ENCODE results near the gene SNCG. TPM values are rescaled to one million over a fixed set of nuclear protein-coding genes. Genes with fewer than 3 reads are reported as not detected.

Gene SNCG
- total and polyA plus RNA-seq, 2 of the 8 experiments (the other 6 are each of a cell fraction or from before 2014, with no cell fraction given), result 4.4 to 12.2 TPM

DNA sequence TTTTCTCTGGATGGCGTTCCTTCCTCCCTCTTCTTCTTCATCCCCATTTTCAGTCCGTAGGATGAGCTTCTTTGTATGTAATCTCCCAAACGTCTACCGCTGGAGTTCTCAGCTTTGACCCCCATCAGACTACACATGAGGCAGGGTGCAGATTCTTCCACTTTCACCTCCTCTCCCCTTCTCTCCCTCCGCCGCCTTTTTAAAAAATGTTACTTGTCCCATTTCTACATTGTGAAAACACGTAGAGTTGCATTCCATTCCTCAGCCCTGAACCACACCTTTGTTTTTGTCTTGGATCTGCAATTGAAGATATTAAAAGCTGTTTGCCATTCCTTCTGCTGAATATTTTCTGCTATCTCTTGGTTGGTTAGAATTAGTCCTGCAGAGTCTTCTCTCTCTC lies 16.1 kb downstream of the SNCG start (continued):
- TF ChIP-seq, protein P1, sequence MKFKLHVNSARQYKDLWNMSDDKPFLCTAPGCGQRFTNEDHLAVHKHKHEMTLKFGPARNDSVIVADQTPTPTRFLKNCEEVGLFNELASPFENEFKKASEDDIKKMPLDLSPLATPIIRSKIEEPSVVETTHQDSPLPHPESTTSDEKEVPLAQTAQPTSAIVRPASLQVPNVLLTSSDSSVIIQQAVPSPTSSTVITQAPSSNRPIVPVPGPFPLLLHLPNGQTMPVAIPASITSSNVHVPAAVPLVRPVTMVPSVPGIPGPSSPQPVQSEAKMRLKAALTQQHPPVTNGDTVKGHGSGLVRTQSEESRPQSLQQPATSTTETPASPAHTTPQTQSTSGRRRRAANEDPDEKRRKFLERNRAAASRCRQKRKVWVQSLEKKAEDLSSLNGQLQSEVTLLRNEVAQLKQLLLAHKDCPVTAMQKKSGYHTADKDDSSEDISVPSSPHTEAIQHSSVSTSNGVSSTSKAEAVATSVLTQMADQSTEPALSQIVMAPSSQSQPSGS (IDR thresholded peaks at IDR 0.05; ENCODE audit: low read length), result no peak
- TF ChIP-seq RFX5 (IDR thresholded peaks at IDR 0.05; ENCODE audit: borderline replicate concordance, low read depth, low read length) (no peak), BRCA1 (IDR thresholded peaks at IDR 0.05; ENCODE audit: low read depth, low read length) (no peak), RXRA (IDR thresholded peaks at IDR 0.05; ENCODE audit: insufficient read depth, low read depth, low read length) (no peak), JUND (IDR thresholded peaks at IDR 0.05; ENCODE audit: low read length) (no peak), CHD2 (IDR thresholded peaks at IDR 0.05; ENCODE audit: low read length) (no peak)

Data from H1 (cell line).